Spleen (tissue), 11 donors: ENCODE data around the gene LCLAT1. TPM values are rescaled to one million over a fixed set of nuclear protein-coding genes. Genes with fewer than 3 reads are reported as not detected.

Experiments
- DNase-seq: peaks from one replicate; pipeline ENCODE4 v3.0.0-alpha.2; 2020
- H3K27ac ChIP-seq, 8 donors: fragments of 200-600 bp; sonication (generic) in 7 of 8; 1 replicate in 4 of 8; 2 replicates in 4 of 8; pipeline versions ENCODE4 v1.5.0 to v1.8.0; 2016 to 2021; ENCODE audit warnings: inconsistent platforms in 4 of 8, mild to moderate bottlenecking in 4 of 8, moderate library complexity in 1 of 8
- H3K27me3 ChIP-seq, 7 donors: fragments of 200-600 bp; sonication (generic) in 6 of 7; replicated peaks in 1 of 7; 1 replicate in 4 of 7; 2 replicates in 3 of 7; pipeline versions ENCODE4 v1.5.0 to v1.8.0; 2016 to 2021; ENCODE audit warnings: inconsistent platforms in 3 of 7, mild to moderate bottlenecking in 1 of 7
- H3K36me3 ChIP-seq, 6 donors: fragments of 200-600 bp; sonication (generic) in 5 of 6; 1 replicate in 4 of 6; 2 replicates in 2 of 6; pipeline versions ENCODE4 v1.5.0 to v1.8.0; 2016 to 2021; ENCODE audit warnings: inconsistent platforms in 2 of 6
- H3K4me1 ChIP-seq, 6 donors: fragments of 200-600 bp; sonication (generic) in 5 of 6; 1 replicate in 3 of 6; 2 replicates in 3 of 6; pipeline versions ENCODE4 v1.5.0 to v1.8.0; 2016 to 2021; ENCODE audit warnings: inconsistent platforms in 3 of 6
- H3K4me3 ChIP-seq, 8 donors: fragments of 200-600 bp; sonication (generic) in 7 of 8; 1 replicate in 4 of 8; 2 replicates in 4 of 8; pipeline versions ENCODE4 v1.5.0 to v1.8.0; 2016 to 2021; ENCODE audit warnings: inconsistent platforms in 4 of 8, mild to moderate bottlenecking in 4 of 8, moderate library complexity in 2 of 8
- H3K9me3 ChIP-seq, 8 donors: fragments of 200-600 bp; sonication (generic) in 7 of 8; 1 replicate in 4 of 8; 2 replicates in 4 of 8; pipeline versions ENCODE4 v1.5.0 to v1.8.0; 2016 to 2021; ENCODE audit warnings: inconsistent platforms in 4 of 8
- POLR2A ChIP-seq, 3 donors: fragments of 450-650 bp; IDR thresholded peaks; one replicate each; pipeline ENCODE4 v1.5.1; 2017; ENCODE audit warnings: antibody characterized with exemption in 3 of 3, mild to moderate bottlenecking in 1 of 3
- POLR2AphosphoS5 ChIP-seq, 3 donors: sonication (generic); formaldehyde crosslinking; IDR thresholded peaks; one replicate each; pipeline ENCODE4 v1.5.1; 2017; ENCODE audit warnings: antibody characterized with exemption in 3 of 3
- WGBS, 5 donors: extraction: QIAGEN DNeasy Blood & Tissue Kit in 3 of 5; methylation state at CpG; one replicate each; pipeline versions ENCODE4 v1.1.5 to v1.1.7; 2013 to 2018; 5-methylcytosine and 5-hydroxymethylcytosine counted together
- intact Hi-C: fragments of 100-400 bp; cut with DNase I; formaldehyde crosslinking; loops from one replicate; pipeline ENCODE4 v1.15.0; 2023; ENCODE audit warnings: low total_unique reads
- polyA plus RNA-seq, 3 donors: library from polyadenylated mRNA; stranded (reverse); fragments of 200-250 nt; gene quantifications; one replicate each; pipeline ENCODE4 v1.2.1, GENCODE V29; 2013
- total RNA-seq, 7 donors: library from RNA; depleted of rRNA in 3 of 7; stranded (reverse); fragments of >200 nt in 3 of 7; fragmentation: NEBNext Ultra II Directional in 4 of 7; extraction: Animal tissue kit (Norgen Biotek cat#: 25700) in 4 of 7; gene quantifications; one replicate each; pipeline versions ENCODE4 v1.1.0 to v1.2.1, GENCODE V29; 2016 to 2021
- TF ChIP-seq, protein P1 (sequence below), 11 experiments: fragments of 200-600 bp in 7 of 11; fragments of 450-650 bp in 4 of 11; sonication (generic) in 4 of 11; IDR thresholded peaks in 8 of 11; conservative IDR thresholded peaks in 3 of 11; 1 replicate in 7 of 11; 2 replicates in 4 of 11; pipeline versions ENCODE4 v1.4.0 to v1.8.0; 2016 to 2021; ENCODE audit warnings: antibody characterized with exemption in 11 of 11, inconsistent platforms in 4 of 11, mild to moderate bottlenecking in 1 of 11
- donor health status: healthy with polysubstance abuse.
- donor health status: DM: no; HTN: no; CAD: no; lungs with moderate emphysema.
- donor health status: DM: no; HTN: no; CAD: no.
- donor health status: Bipolar disorder and iron deficiency.
- donor health status: healthy.
- donor health status: DM: no; HTN: no; CAD: no.
- donor health status: DM: yes; HTN: yes; CAD: no.

The LCLAT1 gene
- total and polyA plus RNA-seq, 10 donors: 1.9 to 23.3 (median 13.8) TPM

DNA sequence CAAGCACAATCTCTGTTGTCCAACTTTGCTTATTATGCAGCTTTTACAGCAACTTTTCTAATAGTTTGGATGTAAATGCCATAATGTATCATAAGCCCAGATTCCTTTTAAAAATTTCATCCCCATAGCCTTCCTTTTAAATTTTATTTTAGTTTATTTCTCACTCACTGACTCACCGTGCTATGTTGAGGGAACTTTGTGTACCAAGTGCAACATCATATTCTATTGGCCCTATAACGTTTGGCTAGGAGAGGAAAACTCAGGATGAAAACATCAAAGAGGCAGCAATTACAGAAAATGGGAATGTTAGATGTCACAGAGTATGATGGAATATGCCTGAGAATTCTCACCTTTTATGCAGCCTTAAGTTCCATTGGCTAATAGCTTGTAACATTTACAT lies 135.5 kb downstream of the LCLAT1 start:
- H3K4me3 ChIP-seq: no peak overlapping the region
- TF ChIP-seq POLR2AphosphoS5 (IDR thresholded peaks at IDR 0.05) (no peak), POLR2A (IDR thresholded peaks at IDR 0.05) (no peak)
- TF ChIP-seq, protein P1, sequence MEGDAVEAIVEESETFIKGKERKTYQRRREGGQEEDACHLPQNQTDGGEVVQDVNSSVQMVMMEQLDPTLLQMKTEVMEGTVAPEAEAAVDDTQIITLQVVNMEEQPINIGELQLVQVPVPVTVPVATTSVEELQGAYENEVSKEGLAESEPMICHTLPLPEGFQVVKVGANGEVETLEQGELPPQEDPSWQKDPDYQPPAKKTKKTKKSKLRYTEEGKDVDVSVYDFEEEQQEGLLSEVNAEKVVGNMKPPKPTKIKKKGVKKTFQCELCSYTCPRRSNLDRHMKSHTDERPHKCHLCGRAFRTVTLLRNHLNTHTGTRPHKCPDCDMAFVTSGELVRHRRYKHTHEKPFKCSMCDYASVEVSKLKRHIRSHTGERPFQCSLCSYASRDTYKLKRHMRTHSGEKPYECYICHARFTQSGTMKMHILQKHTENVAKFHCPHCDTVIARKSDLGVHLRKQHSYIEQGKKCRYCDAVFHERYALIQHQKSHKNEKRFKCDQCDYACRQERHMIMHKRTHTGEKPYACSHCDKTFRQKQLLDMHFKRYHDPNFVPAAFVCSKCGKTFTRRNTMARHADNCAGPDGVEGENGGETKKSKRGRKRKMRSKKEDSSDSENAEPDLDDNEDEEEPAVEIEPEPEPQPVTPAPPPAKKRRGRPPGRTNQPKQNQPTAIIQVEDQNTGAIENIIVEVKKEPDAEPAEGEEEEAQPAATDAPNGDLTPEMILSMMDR (IDR thresholded peaks at IDR 0.05 in 8 of 11, conservative IDR thresholded peaks at IDR 0.05 in 3 of 11): no peak
- H3K4me1 ChIP-seq: peaks cover 0 to 50% (median 2%) of the 10 kb centered on the region in 6 donors
- H3K9me3 ChIP-seq: no peaks in the 10 kb centered on the region
- no peaks in the 10 kb centered on the region for H3K27me3 ChIP-seq
- H3K36me3 ChIP-seq: peaks cover 0 to 14% (median 0%) of the 10 kb centered on the region in 6 donors
- WGBS, 5 donors: 89 to 97% (median 94%) methylated on average over 2 of the region's 2 CpGs
- intact Hi-C loops: no loop called here
- no peak for DNase-seq
- no peak overlapping the region for H3K27ac ChIP-seq

DNA sequence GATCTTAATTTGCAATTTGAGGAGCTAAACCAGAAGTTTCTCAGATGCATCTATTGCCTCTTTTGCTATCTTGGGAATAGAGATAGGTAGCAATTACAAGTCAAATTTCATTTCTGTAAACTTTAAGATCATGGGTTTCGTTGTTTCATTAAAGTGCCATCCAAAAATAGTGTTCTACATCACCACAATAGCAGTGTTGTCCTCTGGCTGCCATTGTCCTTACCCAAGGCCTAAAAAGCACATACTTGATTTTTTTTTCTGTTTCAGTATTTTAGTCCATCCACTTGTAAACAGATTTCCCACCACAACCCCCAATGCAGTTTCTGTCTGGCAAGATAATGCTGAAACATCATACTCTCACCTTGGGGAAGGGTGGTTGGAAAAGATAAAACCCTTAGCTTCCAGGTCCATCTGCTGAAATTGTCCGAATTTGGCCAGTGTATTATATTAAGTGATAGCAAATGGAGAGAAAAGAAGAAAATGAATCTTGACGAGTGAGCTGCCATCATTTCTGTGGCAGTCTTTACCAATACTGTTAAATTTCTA lies 136.2 kb downstream of the LCLAT1 start:
- H3K27ac ChIP-seq: peak overlapping the region in 4 of 8 donors; percentile 15 to 69 (median 58)
- H3K4me1 ChIP-seq: peaks cover 0 to 54% (median 2%) of the 10 kb centered on the region in 6 donors
- TF ChIP-seq POLR2A (IDR thresholded peaks at IDR 0.05) (no peak), POLR2AphosphoS5 (IDR thresholded peaks at IDR 0.05) (no peak)
- TF ChIP-seq, protein P1 (IDR thresholded peaks at IDR 0.05 in 8 of 11, conservative IDR thresholded peaks at IDR 0.05 in 3 of 11): no peak
- WGBS, 5 donors: 88 to 95% (median 92%) methylated on average over 3 of the region's 3 CpGs
- no peaks in the 10 kb centered on the region for H3K27me3 ChIP-seq
- DNase-seq: no peak
- H3K4me3 ChIP-seq: no peak overlapping the region
- H3K9me3 ChIP-seq: no peaks in the 10 kb centered on the region
- intact Hi-C loops: no loop called here
- peaks cover 0 to 14% (median 0%) of the 10 kb centered on the region in 6 donors for H3K36me3 ChIP-seq

DNA sequence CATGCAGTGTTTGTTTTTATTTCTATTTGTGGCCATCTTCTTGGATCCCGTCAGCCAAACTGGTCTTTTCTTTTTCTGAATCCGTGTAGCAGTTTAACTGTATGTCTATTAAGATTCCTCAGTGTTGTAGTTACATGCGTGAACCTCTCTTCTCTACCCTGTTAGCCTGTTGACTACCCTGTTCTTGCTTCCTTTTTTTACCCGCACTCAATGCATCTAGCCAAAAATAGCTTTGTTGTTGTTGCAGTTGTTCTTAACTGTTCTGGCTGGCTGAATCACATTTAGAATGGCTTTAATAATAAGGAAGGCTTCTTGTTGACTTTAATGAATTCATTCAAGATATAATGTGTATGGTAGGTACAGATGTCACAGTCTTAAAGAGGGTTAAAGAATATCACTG lies 137.1 kb downstream of the LCLAT1 start:
- H3K27me3 ChIP-seq: no peaks in the 10 kb centered on the region
- H3K4me3 ChIP-seq: no peak overlapping the region
- DNase-seq: no peak
- H3K9me3 ChIP-seq: no peaks in the 10 kb centered on the region
- peaks cover 0 to 54% (median 2%) of the 10 kb centered on the region in 6 donors for H3K4me1 ChIP-seq
- peaks cover 0 to 14% (median 0%) of the 10 kb centered on the region in 6 donors for H3K36me3 ChIP-seq
- H3K27ac ChIP-seq: peak overlapping the region in 4 of 8 donors; percentile 54 to 69 (median 58)
- TF ChIP-seq, protein P1 (IDR thresholded peaks at IDR 0.05 in 8 of 11, conservative IDR thresholded peaks at IDR 0.05 in 3 of 11): no peak
- TF ChIP-seq POLR2A (IDR thresholded peaks at IDR 0.05) (no peak), POLR2AphosphoS5 (IDR thresholded peaks at IDR 0.05) (no peak)
- intact Hi-C loops: no loop called here
- WGBS, 5 donors: 46 to 55% (median 54%) methylated on average over 4 of the region's 4 CpGs

DNA sequence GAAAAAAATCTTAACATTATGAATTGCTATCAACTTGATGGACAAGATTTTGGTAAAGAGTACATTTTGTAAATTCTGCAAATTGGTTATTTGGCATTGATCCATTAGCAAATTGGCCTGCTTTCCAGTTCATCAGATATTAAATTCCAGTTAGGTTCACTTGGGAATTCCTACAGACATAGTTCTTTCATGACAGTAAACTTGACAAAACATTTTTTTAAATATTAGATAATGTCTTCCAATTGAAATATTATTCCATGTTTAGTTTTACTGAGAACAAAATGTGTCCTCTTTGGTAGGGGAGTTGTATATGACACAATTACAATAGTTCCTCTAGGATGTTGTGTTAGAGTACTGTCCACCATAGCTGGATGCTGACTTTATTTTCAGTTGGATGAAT lies 141.9 kb downstream of the LCLAT1 start:
- Histone ChIP-seq H3K4me1 (peaks cover 0 to 21% (median 0%) of the 10 kb centered on the region in 6 donors), H3K27me3 (no peaks in the 10 kb centered on the region), H3K36me3 (peaks cover 0 to 14% (median 0%) of the 10 kb centered on the region in 6 donors), H3K27ac (peak overlapping the region in 1 of 8 donors; percentile 22), H3K4me3 (no peak overlapping the region), H3K9me3 (peaks cover 0 to 3% (median 0%) of the 10 kb centered on the region in 8 donors)
- no peak for TF ChIP-seq POLR2A (IDR thresholded peaks at IDR 0.05)
- TF ChIP-seq POLR2AphosphoS5 (IDR thresholded peaks at IDR 0.05): no peak
- TF ChIP-seq, protein P1 (IDR thresholded peaks at IDR 0.05 in 8 of 11, conservative IDR thresholded peaks at IDR 0.05 in 3 of 11): no peak
- no peak for DNase-seq
- intact Hi-C loops: no loop called here
